HUDEP-2 (cell line): ENCODE measurements around the gene MRPL21.

Experiments used
- DNase-seq, 76 experiments: peaks; one replicate each; lab custom pipeline; 2025; ENCODE audit not compliant: unreplicated experiment in 76 of 76; lab: John Stamatoyannopoulos, UW

The MRPL21 gene

GRCh38 chr11:68935516-68936357, 32.1 kb upstream of the MRPL21 start:
- DNase-seq: no peak

GRCh38 chr11:68935066-68935465, 31.4 kb upstream of the MRPL21 start:
- no peak for DNase-seq

- no peak for DNase-seq
Measured at GRCh38 chr11:68934666-68935065, 31.0 kb upstream of the MRPL21 start.

GRCh38 chr11:68934321-68934645, 30.7 kb upstream of the MRPL21 start:
- no peak for DNase-seq

- DNase-seq: no peak
Measured at GRCh38 chr11:68933605-68934320, 30.1 kb upstream of the MRPL21 start.

GRCh38 chr11:68932933-68933577, 29.4 kb upstream of the MRPL21 start:
- DNase-seq: no peak

GRCh38 chr11:68932358-68932757, 28.7 kb upstream of the MRPL21 start:
- no peak for DNase-seq

GRCh38 chr11:68931911-68932310, 28.3 kb upstream of the MRPL21 start:
- no peak for DNase-seq

- DNase-seq: no peak
Measured at GRCh38 chr11:68930991-68931855, 27.6 kb upstream of the MRPL21 start.

- no peak for DNase-seq
Measured at GRCh38 chr11:68929706-68930570, 26.3 kb upstream of the MRPL21 start.

GRCh38 chr11:68929135-68929534, 25.5 kb upstream of the MRPL21 start:
- DNase-seq: no peak

GRCh38 chr11:68928136-68928880, 24.7 kb upstream of the MRPL21 start:
- no peak for DNase-seq

GRCh38 chr11:68927280-68928135, 23.9 kb upstream of the MRPL21 start:
- DNase-seq: no peak

GRCh38 chr11:68925611-68926010, 22.0 kb upstream of the MRPL21 start:
- no peak for DNase-seq

- DNase-seq: no peak
Measured at GRCh38 chr11:68924073-68924925, 20.7 kb upstream of the MRPL21 start.

GRCh38 chr11:68923614-68924013, 20.0 kb upstream of the MRPL21 start:
- DNase-seq: no peak

- DNase-seq: no peak
Measured at GRCh38 chr11:68916439-68916838, 12.8 kb upstream of the MRPL21 start.
